Peyer's patch (tissue), 4 donors: ENCODE measurements around the gene GBP5.

Experiments
- POLR2A ChIP-seq, 2 donors: fragments of 450-650 bp; IDR thresholded peaks; one replicate each; pipeline ENCODE4 v1.5.1; 2017; ENCODE audit warnings: antibody characterized with exemption in 2 of 2, mild to moderate bottlenecking in 2 of 2, moderate library complexity in 2 of 2
- TF ChIP-seq, protein P1 (sequence below), 6 experiments: fragments of 450-650 bp in 4 of 6; fragments of 200-600 bp in 2 of 6; sonication (generic) in 1 of 6; IDR thresholded peaks; one replicate each; pipeline ENCODE4 v1.5.1; 2017 to 2019; ENCODE audit warnings: antibody characterized with exemption in 6 of 6, mild to moderate bottlenecking in 3 of 6, moderate library complexity in 1 of 6

- TF ChIP-seq POLR2A (IDR thresholded peaks at IDR 0.05) = no peak
- TF ChIP-seq, protein P1, sequence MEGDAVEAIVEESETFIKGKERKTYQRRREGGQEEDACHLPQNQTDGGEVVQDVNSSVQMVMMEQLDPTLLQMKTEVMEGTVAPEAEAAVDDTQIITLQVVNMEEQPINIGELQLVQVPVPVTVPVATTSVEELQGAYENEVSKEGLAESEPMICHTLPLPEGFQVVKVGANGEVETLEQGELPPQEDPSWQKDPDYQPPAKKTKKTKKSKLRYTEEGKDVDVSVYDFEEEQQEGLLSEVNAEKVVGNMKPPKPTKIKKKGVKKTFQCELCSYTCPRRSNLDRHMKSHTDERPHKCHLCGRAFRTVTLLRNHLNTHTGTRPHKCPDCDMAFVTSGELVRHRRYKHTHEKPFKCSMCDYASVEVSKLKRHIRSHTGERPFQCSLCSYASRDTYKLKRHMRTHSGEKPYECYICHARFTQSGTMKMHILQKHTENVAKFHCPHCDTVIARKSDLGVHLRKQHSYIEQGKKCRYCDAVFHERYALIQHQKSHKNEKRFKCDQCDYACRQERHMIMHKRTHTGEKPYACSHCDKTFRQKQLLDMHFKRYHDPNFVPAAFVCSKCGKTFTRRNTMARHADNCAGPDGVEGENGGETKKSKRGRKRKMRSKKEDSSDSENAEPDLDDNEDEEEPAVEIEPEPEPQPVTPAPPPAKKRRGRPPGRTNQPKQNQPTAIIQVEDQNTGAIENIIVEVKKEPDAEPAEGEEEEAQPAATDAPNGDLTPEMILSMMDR (IDR thresholded peaks at IDR 0.05) = no peak
Measured at GRCh38 chr1:89291276-89291675, 18.6 kb upstream of the GBP5 start.
